Kasumi-1 (cell line): Measurements from ENCODE around the gene TREML4.

ENCODE experiments used
- DNase-seq, 2 experiments: peaks; one replicate each; lab custom pipeline; 2025; lab: John Stamatoyannopoulos, UW

The TREML4 gene

GRCh38 chr6:41255110-41255509 is 27.0 kb downstream of the TREML4 start:
- no peak for DNase-seq

- no peak for DNase-seq
These were observed 27.6 kb downstream of the TREML4 start for GRCh38 chr6:41255638-41256246.

- no peak for DNase-seq
These were observed 28.2 kb downstream of the TREML4 start for GRCh38 chr6:41256383-41256782.

- peak; percentile 6 to 17 for DNase-seq
These were observed 29.4 kb downstream of the TREML4 start for GRCh38 chr6:41257369-41258195.

- DNase-seq = no peak
These were observed 30.0 kb downstream of the TREML4 start for GRCh38 chr6:41258196-41258493.

- no peak for DNase-seq
These were observed 34.3 kb downstream of the TREML4 start for GRCh38 chr6:41262401-41262800.

- no peak for DNase-seq
These were observed 35.1 kb downstream of the TREML4 start for GRCh38 chr6:41263267-41263666.

- no peak for DNase-seq
These were observed 38.4 kb downstream of the TREML4 start for GRCh38 chr6:41266541-41266940.

GRCh38 chr6:41268478-41268877 is 40.3 kb downstream of the TREML4 start:
- DNase-seq = no peak

- DNase-seq = no peak
These were observed 41.0 kb downstream of the TREML4 start for GRCh38 chr6:41269166-41269565.

GRCh38 chr6:41269716-41270115 is 41.6 kb downstream of the TREML4 start:
- no peak for DNase-seq

GRCh38 chr6:41271901-41272395 is 43.8 kb downstream of the TREML4 start:
- DNase-seq = peak; percentile 98

GRCh38 chr6:41272591-41273240 is 44.6 kb downstream of the TREML4 start:
- DNase-seq = no peak

GRCh38 chr6:41273714-41274113 is 45.6 kb downstream of the TREML4 start:
- no peak for DNase-seq

- no peak for DNase-seq
These were observed 46.1 kb downstream of the TREML4 start for GRCh38 chr6:41274256-41274655.

GRCh38 chr6:41275489-41275888 is 47.3 kb downstream of the TREML4 start:
- peak; percentile 14 to 42 for DNase-seq

- DNase-seq = peak in 1 of 2 experiments; percentile 30
These were observed 49.5 kb downstream of the TREML4 start for GRCh38 chr6:41277605-41278004.

- DNase-seq = peak; percentile 87 to 88
These were observed 50.7 kb downstream of the TREML4 start for GRCh38 chr6:41278699-41279405.

- no peak for DNase-seq
These were observed 52.4 kb downstream of the TREML4 start for GRCh38 chr6:41280381-41281057.

- no peak for DNase-seq
These were observed 55.5 kb downstream of the TREML4 start for GRCh38 chr6:41283600-41283999.

- DNase-seq = no peak
These were observed 56.6 kb downstream of the TREML4 start for GRCh38 chr6:41284726-41285125.
